Neural cell (in vitro differentiated cells): ENCODE measurements around the gene RTF1.

Experiments
- EP300 ChIP-seq: fragments of 450-650 bp; conservative IDR thresholded peaks from 2 replicates; pipeline ENCODE4 v1.6.1; 2014; ENCODE audit warnings: antibody characterized with exemption, mild to moderate bottlenecking, moderate library complexity; ENCODE audit not compliant: poor library complexity, severe bottlenecking
- EZH2 ChIP-seq: fragments of 200-600, 300-800 bp; shearing (Covaris generic), sonication (generic); IDR thresholded peaks from 2 replicates; pipeline ENCODE4 v1.6.1; 2014; ENCODE audit warnings: antibody characterized with exemption, low read length, borderline replicate concordance, mild to moderate bottlenecking; ENCODE audit not compliant: insufficient read depth, poor library complexity, severe bottlenecking
- MXI1 ChIP-seq: fragments of 450-650 bp; conservative IDR thresholded peaks from 2 replicates; pipeline ENCODE4 v1.6.1; 2014; ENCODE audit warnings: antibody characterized with exemption, mild to moderate bottlenecking; ENCODE audit not compliant: poor library complexity, severe bottlenecking
- POLR2AphosphoS5 ChIP-seq: IDR thresholded peaks from 2 replicates; pipeline ENCODE4 v1.6.1; 2012
- RAD21 ChIP-seq: fragments of 450-650 bp; conservative IDR thresholded peaks from 2 replicates; pipeline ENCODE4 v1.6.1; 2014; ENCODE audit warnings: antibody characterized with exemption, mild to moderate bottlenecking, moderate library complexity
- TAF1 ChIP-seq: IDR thresholded peaks from 2 replicates; pipeline ENCODE4 v1.6.1; 2012; ENCODE audit warnings: low read depth
- TF ChIP-seq, protein P1 (sequence below): fragments of 450-650 bp; IDR thresholded peaks from 2 replicates; pipeline ENCODE4 v1.5.1; 2014; ENCODE audit warnings: antibody characterized with exemption, mild to moderate bottlenecking, moderate library complexity; ENCODE audit not compliant: poor library complexity, severe bottlenecking
- TF ChIP-seq, protein P2 (sequence below): IDR thresholded peaks from 2 replicates; pipeline ENCODE4 v1.6.1; 2012; ENCODE audit warnings: borderline replicate concordance

DNA sequence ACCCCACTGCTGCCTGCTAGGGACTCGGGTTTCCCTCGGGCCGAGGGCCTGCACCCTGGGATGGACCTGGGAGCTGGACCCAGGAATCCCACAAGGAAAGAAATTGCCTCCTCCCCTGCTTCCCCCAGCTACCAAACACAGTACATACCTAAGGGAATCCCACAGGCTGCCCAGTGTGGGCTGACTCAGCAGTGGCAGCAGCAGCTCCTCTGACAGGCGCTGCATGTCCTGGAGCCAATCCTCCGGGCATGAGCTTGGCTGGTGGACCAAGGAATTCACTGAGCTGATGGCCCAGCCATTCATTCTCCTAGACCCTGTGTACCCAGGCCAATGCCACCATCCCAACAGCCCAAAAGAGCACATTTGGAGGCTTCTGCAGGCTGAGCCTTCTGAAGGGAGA is 106.2 kb downstream of the RTF1 start:
- TF ChIP-seq EP300 (no peak), POLR2AphosphoS5 (no peak), TAF1 (no peak), RAD21 (no peak), EZH2 (no peak), MXI1 (no peak)
- TF ChIP-seq, protein P1, sequence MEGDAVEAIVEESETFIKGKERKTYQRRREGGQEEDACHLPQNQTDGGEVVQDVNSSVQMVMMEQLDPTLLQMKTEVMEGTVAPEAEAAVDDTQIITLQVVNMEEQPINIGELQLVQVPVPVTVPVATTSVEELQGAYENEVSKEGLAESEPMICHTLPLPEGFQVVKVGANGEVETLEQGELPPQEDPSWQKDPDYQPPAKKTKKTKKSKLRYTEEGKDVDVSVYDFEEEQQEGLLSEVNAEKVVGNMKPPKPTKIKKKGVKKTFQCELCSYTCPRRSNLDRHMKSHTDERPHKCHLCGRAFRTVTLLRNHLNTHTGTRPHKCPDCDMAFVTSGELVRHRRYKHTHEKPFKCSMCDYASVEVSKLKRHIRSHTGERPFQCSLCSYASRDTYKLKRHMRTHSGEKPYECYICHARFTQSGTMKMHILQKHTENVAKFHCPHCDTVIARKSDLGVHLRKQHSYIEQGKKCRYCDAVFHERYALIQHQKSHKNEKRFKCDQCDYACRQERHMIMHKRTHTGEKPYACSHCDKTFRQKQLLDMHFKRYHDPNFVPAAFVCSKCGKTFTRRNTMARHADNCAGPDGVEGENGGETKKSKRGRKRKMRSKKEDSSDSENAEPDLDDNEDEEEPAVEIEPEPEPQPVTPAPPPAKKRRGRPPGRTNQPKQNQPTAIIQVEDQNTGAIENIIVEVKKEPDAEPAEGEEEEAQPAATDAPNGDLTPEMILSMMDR = no peak
- TF ChIP-seq, protein P2, sequence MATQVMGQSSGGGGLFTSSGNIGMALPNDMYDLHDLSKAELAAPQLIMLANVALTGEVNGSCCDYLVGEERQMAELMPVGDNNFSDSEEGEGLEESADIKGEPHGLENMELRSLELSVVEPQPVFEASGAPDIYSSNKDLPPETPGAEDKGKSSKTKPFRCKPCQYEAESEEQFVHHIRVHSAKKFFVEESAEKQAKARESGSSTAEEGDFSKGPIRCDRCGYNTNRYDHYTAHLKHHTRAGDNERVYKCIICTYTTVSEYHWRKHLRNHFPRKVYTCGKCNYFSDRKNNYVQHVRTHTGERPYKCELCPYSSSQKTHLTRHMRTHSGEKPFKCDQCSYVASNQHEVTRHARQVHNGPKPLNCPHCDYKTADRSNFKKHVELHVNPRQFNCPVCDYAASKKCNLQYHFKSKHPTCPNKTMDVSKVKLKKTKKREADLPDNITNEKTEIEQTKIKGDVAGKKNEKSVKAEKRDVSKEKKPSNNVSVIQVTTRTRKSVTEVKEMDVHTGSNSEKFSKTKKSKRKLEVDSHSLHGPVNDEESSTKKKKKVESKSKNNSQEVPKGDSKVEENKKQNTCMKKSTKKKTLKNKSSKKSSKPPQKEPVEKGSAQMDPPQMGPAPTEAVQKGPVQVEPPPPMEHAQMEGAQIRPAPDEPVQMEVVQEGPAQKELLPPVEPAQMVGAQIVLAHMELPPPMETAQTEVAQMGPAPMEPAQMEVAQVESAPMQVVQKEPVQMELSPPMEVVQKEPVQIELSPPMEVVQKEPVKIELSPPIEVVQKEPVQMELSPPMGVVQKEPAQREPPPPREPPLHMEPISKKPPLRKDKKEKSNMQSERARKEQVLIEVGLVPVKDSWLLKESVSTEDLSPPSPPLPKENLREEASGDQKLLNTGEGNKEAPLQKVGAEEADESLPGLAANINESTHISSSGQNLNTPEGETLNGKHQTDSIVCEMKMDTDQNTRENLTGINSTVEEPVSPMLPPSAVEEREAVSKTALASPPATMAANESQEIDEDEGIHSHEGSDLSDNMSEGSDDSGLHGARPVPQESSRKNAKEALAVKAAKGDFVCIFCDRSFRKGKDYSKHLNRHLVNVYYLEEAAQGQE = no peak
